Keratinocyte (primary cell): ENCODE results near the gene LRRC28. TPM values are rescaled to one million over a fixed set of nuclear protein-coding genes. Genes with fewer than 3 reads are reported as not detected.

Source experiments
- DNase-seq: peaks from one replicate; pipeline ENCODE4 v3.0.0-alpha.2; 2011; ENCODE audit warnings: low read depth, missing footprints, low spot score
- FAIRE-seq: peaks from 2 replicates; lab custom pipeline; 2011; peaks lifted over from hg19 to GRCh38; lab: Jason Lieb, UNC
- H2AFZ ChIP-seq: 2 replicates; pipeline ENCODE4 v1.6.0; 2012; ENCODE audit warnings: low read length, control low read depth, inconsistent platforms; ENCODE audit not compliant: control insufficient read depth
- H3K27ac ChIP-seq: 2 replicates; pipeline ENCODE4 v1.5.1; 2011; ENCODE audit warnings: low read length; ENCODE audit not compliant: control insufficient read depth, insufficient read depth
- H3K27me3 ChIP-seq: 3 replicates; pipeline ENCODE4 v1.6.0; 2011; ENCODE audit warnings: low read length; ENCODE audit not compliant: control insufficient read depth, insufficient read depth; ENCODE audit errors: extremely low read depth
- H3K36me3 ChIP-seq, 2 experiments: 2 replicates in 1 of 2; 3 replicates in 1 of 2; pipeline ENCODE4 v1.5.1; 2011; ENCODE audit warnings: low read length in 2 of 2, mild to moderate bottlenecking in 1 of 2; ENCODE audit not compliant: control insufficient read depth in 2 of 2, insufficient read depth in 2 of 2; ENCODE audit errors: extremely low read depth in 1 of 2
- H3K4me1 ChIP-seq: 3 replicates; pipeline ENCODE4 v1.5.1; 2011; ENCODE audit warnings: low read length; ENCODE audit not compliant: control insufficient read depth, insufficient read depth; ENCODE audit errors: extremely low read depth
- H3K4me2 ChIP-seq: 3 replicates; pipeline ENCODE4 v1.6.0; 2011; ENCODE audit warnings: low read depth, low read length; ENCODE audit not compliant: control insufficient read depth, insufficient read depth; ENCODE audit errors: extremely low read depth
- H3K4me3 ChIP-seq, 3 experiments: fragments of 200-600 bp in 1 of 3; sonication (generic) in 1 of 3; 2 replicates in 2 of 3; 3 replicates in 1 of 3; pipeline ENCODE4 v1.5.1; 2011 to 2016; ENCODE audit warnings: low read length in 3 of 3, mild to moderate bottlenecking in 3 of 3, control low read depth in 2 of 3, inconsistent platforms in 1 of 3, low read depth in 1 of 3, mixed read lengths in 1 of 3, mixed run types in 1 of 3, moderate library complexity in 1 of 3; ENCODE audit not compliant: control insufficient read depth in 2 of 3, insufficient read depth in 2 of 3; ENCODE audit errors: extremely low read depth in 1 of 3
- H3K79me2 ChIP-seq: 2 replicates; pipeline ENCODE4 v1.6.0; 2012; ENCODE audit warnings: low read length; ENCODE audit not compliant: control insufficient read depth, insufficient read depth
- H3K9ac ChIP-seq: 3 replicates; pipeline ENCODE4 v1.6.0; 2011; ENCODE audit warnings: low read length; ENCODE audit not compliant: control insufficient read depth, insufficient read depth; ENCODE audit errors: extremely low read depth
- H3K9me1 ChIP-seq: 3 replicates; pipeline ENCODE4 v1.6.0; 2011; ENCODE audit warnings: low read length; ENCODE audit not compliant: control insufficient read depth, insufficient read depth; ENCODE audit errors: extremely low read depth
- H3K9me3 ChIP-seq: 2 replicates; pipeline ENCODE4 v1.5.1; 2012; ENCODE audit warnings: low read depth, low read length; ENCODE audit not compliant: control insufficient read depth
- H4K20me1 ChIP-seq: 3 replicates; pipeline ENCODE4 v1.6.0; 2011; ENCODE audit warnings: low read length; ENCODE audit not compliant: control insufficient read depth, insufficient read depth; ENCODE audit errors: extremely low read depth
- CTCF ChIP-seq, 3 experiments: IDR thresholded peaks in 1 of 3; conservative IDR thresholded peaks in 1 of 3; optimal IDR thresholded peaks in 1 of 3; 2 replicates in 2 of 3; 3 replicates in 1 of 3; pipeline versions ENCODE3 to v1.5.1; 2011; ENCODE audit warnings: low read length in 3 of 3, mild to moderate bottlenecking in 3 of 3, moderate library complexity in 2 of 3, control low read depth in 1 of 3, inconsistent platforms in 1 of 3; ENCODE audit not compliant: insufficient read depth in 2 of 3; ENCODE audit errors: extremely low read depth in 1 of 3
- EZH2 ChIP-seq: IDR thresholded peaks from one replicate; pipeline ENCODE4 v1.6.1; 2012; ENCODE audit warnings: inconsistent platforms, mild to moderate bottlenecking, low read length, moderate library complexity
- dilution Hi-C: fragments of 300-500 bp; cut with MboI; formaldehyde crosslinking; loops from one replicate; pipeline ENCODE4 v1.7.0; 2020; ENCODE audit warnings: low sequenced_read_pairs; ENCODE audit not compliant: extremely low pct_ligation_motif_present
- polyA plus RNA-seq, 5 experiments: library from polyadenylated mRNA; depleted of rRNA in 3 of 5; stranded (reverse) in 3 of 5; stranded (forward) in 1 of 5; unstranded in 1 of 5; fragments of >200 nt; gene quantifications; 1 replicate in 1 of 5; 2 replicates in 3 of 5; 3 replicates in 1 of 5; pipeline versions ENCODE4 v1.2.1 to v1.2.3, GENCODE V29; 2011 to 2012; ENCODE audit warnings: missing spikeins in 2 of 5, low read depth in 1 of 5, low replicate concordance in 1 of 5

LRRC28 gene
- polyA plus RNA-seq, 1 donor (not counting 4 experiments of a cell fraction or from before 2014, with no cell fraction given): 25.1 TPM

GRCh38 chr15:99265541-99266070 is 14.3 kb downstream of the LRRC28 start:
- Histone ChIP-seq H3K9me1 (no peaks in the 10 kb centered on the region), H3K27me3 (no peaks in the 10 kb centered on the region), H3K4me1 (peaks cover 9% of the 10 kb centered on the region), H3K4me3 (no peak overlapping the region), H3K9ac (no peak overlapping the region), H3K36me3 (no peaks in the 10 kb centered on the region), H3K9me3 (no peaks in the 10 kb centered on the region), H2AFZ (no peak overlapping the region), H3K4me2 (no peak overlapping the region), H3K79me2 (no peaks in the 10 kb centered on the region), H4K20me1 (no peaks in the 10 kb centered on the region), H3K27ac (no peak overlapping the region)
- DNase-seq (no peak), FAIRE-seq (no peak)
- dilution Hi-C loops: no loop called here
- TF ChIP-seq CTCF (optimal IDR thresholded peaks at IDR 0.05 in 1 of 3, IDR thresholded peaks at IDR 0.05 in 1 of 3, conservative IDR thresholded peaks at IDR 0.05 in 1 of 3; ENCODE audit: extremely low read depth in 1 of 3, insufficient read depth in 2 of 3, low read length in 3 of 3): no peak
- TF ChIP-seq EZH2: no peak

- Histone ChIP-seq H3K4me1 (peaks cover 9% of the 10 kb centered on the region), H3K9me1 (no peaks in the 10 kb centered on the region), H3K36me3 (no peaks in the 10 kb centered on the region), H3K4me3 (no peak overlapping the region), H3K9ac (no peak overlapping the region), H3K9me3 (no peaks in the 10 kb centered on the region), H3K79me2 (no peaks in the 10 kb centered on the region), H3K27ac (no peak overlapping the region), H2AFZ (no peak overlapping the region), H4K20me1 (no peaks in the 10 kb centered on the region), H3K4me2 (no peak overlapping the region), H3K27me3 (no peaks in the 10 kb centered on the region)
- TF ChIP-seq CTCF (optimal IDR thresholded peaks at IDR 0.05 in 1 of 3, IDR thresholded peaks at IDR 0.05 in 1 of 3, conservative IDR thresholded peaks at IDR 0.05 in 1 of 3; ENCODE audit: extremely low read depth in 1 of 3, insufficient read depth in 2 of 3, low read length in 3 of 3) (no peak), EZH2 (no peak)
- dilution Hi-C loops: no loop called here
- DNase-seq (no peak), FAIRE-seq (no peak)
Observed at GRCh38 chr15:99267957-99268356, 16.7 kb downstream of the LRRC28 start.
